Sciatic nerve (tissue), 2 donors: Measurements from ENCODE around the gene SPON2. TPM values are rescaled to one million over a fixed set of nuclear protein-coding genes. Genes with fewer than 3 reads are reported as not detected.

ENCODE experiments used
- ATAC-seq: fragments of 200-7000 bp; cut with Tn5 transposase; one replicate; pipeline ENCODE4 v1.9.1; 2020; ENCODE audit warnings: mild to moderate bottlenecking, moderate library complexity
- DNase-seq: peaks from one replicate; pipeline ENCODE4 v3.0.0-alpha.2; 2020; ENCODE audit warnings: low spot score
- intact Hi-C: fragments of 100-400 bp; cut with DNase I; formaldehyde crosslinking; loops from one replicate; pipeline ENCODE4 v1.14.2; 2022
- total RNA-seq: library from RNA; stranded (reverse); fragmentation: NEBNext Ultra II Directional; extraction: Animal tissue kit (Norgen Biotek cat#: 25700); gene quantifications from one replicate; pipeline ENCODE4 v1.2.1, GENCODE V29; 2021
- donor health status: DM: no; HTN: no; CAD: no.
- donor health status: DM: no; HTN: no; CAD: no.

The SPON2 gene
- total RNA-seq, 1 donor from 2014 or later: 35.6 TPM

DNA sequence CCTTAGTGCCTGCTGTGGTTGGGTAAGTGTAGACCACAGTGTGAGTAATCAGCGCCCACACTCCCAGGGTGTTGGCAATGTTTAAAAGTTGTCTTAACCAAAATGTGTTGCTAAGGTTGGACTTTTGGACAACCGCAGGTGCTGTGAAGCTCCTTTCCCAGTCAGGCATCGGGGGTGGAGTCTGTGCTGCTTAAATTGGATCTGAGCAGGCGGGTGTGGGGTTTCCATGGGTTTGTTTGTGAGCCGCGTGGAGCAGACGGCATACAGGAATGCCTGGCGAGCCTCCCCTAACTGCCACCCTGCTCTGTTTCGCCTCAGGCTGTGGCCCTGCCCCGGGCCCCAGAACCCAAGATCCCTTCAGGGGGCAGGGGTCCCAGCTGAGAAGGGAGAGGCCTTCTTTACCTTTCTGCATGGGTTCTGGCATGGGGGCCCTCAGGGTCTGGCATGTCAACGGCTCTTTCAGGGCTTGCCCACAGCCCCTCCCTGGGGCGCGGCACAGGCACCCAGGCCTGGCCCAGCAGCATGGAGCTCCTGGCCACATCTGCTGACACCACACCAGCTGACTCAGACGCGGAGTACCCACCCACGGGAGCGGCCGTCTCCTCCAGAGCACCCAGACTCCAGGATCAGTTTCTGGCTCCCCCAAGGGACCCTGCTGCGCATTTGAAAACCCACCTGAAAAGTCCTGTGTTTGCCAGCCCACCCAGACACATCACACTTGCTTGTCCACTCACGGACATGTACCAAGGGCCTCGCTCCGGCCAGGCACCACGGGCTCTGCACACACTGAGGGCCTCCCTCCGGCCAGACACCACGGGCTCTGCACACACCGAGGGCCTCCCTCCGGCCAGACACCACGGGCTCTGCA is 5.1 kb upstream of the SPON2 start:
- intact Hi-C loops: loop anchor here (10.0 kb wide), 1 partner anchor 47 kb away; no protein-coding TSS in a partner anchor
- ATAC-seq (no peak), DNase-seq (no peak)

GRCh38 chr4:1176398-1177273 is 4.3 kb upstream of the SPON2 start:
- ATAC-seq (no peak), DNase-seq (no peak)
- intact Hi-C loops: loop anchor here (10.0 kb wide), 1 partner anchor 48 kb away; no protein-coding TSS in a partner anchor

GRCh38 chr4:1175635-1176229 is 3.3 kb upstream of the SPON2 start:
- ATAC-seq (no peak), DNase-seq (peak; percentile 35)
- intact Hi-C loops: loop anchor here (10.0 kb wide), 1 partner anchor 49 kb away; no protein-coding TSS in a partner anchor

- ATAC-seq: no peak
- DNase-seq: peak; percentile 56
- intact Hi-C loops: loop anchor here (10.0 kb wide), 1 partner anchor 50 kb away; no protein-coding TSS in a partner anchor
Measured at GRCh38 chr4:1174941-1175634, 2.7 kb upstream of the SPON2 start.

- peak; percentile 91 for ATAC-seq
- intact Hi-C loops: loop anchor here (10.0 kb wide), 1 partner anchor 52 kb away; no protein-coding TSS in a partner anchor
- DNase-seq: no peak
Measured at GRCh38 chr4:1172971-1173757, 781 bp upstream of the SPON2 start.

GRCh38 chr4:1171311-1172227 is 814 bp downstream of the SPON2 start:
- ATAC-seq (no peak), DNase-seq (no peak)
- intact Hi-C loops: loop anchor here (10.0 kb wide), 1 partner anchor 53 kb away; no protein-coding TSS in a partner anchor

GRCh38 chr4:1170976-1171310 is 1.4 kb downstream of the SPON2 start:
- intact Hi-C loops: loop anchor here (10.0 kb wide), 1 partner anchor 54 kb away; no protein-coding TSS in a partner anchor
- DNase-seq: peak; percentile 65

GRCh38 chr4:1170156-1170975 is 2.0 kb downstream of the SPON2 start:
- no peak for ATAC-seq
- no peak for DNase-seq
- intact Hi-C loops: loop anchor here (10.0 kb wide), 1 partner anchor 54 kb away; no protein-coding TSS in a partner anchor

More at GRCh38 chr4:1170976-1171310, 1.4 kb downstream of the SPON2 start:
- no peak for ATAC-seq

DNA sequence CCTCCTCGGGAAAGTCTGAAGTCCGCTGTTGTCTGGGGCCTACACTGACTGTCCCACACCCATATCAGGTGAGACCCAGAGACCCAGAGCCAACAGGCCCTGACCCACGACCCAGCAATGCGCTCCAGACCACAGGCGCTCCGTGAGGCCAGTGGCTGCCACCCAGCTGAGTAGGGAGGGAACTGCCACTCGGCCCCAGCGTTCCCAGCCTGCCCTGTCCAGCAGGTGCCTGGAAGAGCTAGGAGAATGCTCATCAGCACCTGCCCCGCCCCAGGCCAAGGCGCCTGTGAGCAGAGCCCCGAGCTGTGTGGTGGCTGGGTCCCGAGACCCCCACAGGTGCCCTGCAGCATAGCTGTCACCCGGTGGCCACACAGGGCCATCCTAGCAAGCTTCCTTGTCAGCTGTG is 2.7 kb downstream of the SPON2 start:
- no peak for DNase-seq
- intact Hi-C loops: loop anchor here (10.0 kb wide), 1 partner anchor 55 kb away; no protein-coding TSS in a partner anchor
- ATAC-seq: no peak

DNA sequence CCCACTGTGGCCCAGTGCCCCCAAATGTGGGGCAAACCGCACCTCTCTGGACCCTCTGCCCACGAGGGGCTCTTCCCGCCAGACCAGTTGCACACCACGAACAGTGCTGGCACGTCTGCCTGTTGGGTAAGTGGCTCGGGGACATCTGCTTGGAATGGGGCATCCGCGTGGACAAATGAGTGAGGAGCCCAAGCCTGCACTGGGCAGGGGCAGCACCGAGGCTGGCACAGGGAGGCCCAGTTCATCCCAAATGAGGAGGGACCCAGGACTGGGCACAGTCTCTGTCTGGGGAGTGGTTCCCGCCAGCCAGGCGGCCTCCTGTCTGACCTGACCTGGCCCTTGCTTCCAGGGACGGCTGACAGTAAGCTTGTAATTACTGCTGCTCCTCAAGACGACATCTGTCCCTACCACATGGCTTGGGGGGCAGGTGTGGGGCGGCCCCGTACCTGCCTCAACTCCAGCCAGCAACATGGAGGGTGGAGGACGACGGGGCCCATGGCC is 3.2 kb downstream of the SPON2 start:
- ATAC-seq: no peak
- intact Hi-C loops: no loop called here
- no peak for DNase-seq

DNA sequence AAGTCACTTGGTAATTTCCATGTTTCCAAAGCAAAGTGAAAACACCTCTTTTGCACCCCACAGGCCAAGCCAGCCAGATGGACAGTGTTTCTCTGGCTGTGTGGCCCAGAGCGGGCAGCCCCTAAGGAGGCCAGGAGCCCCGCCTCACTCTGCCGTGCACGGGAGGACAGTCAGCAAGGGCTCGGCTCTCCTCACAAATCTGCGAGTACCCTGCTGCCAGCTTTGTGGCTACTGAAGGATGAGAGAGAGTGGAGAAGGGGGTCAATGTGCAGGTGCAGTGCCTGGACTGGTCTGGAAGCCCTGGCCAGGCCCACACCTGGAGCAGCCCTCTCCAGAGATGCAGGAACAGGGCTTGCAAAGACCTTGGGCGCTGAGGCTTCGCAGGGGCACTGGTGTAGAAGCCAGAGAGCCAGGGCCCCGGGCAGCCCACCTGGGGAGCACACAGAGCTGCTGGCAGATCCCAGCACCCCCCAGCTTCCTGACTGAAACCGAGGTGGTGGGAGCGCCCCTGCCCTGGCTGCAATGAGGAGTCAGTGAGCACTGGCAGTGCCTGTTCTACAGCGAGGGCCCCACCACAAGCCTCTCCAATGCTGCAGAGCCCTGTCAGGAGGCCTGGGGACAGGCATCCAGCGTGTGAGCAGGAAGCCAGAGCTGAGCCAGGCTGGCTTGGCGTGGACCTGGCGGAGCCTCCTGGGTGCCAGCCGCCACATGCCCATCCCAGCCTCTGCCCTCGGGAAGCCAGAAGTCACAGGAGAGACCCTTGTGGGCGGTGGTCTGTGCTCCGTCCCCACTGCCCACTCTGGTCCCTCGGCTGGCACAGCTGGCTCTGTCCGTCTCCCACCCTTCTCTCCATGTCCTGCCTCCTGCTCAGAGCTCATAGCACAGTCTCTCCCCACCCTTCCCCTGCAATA is 3.9 kb downstream of the SPON2 start:
- DNase-seq: no peak
- intact Hi-C loops: no loop called here
- ATAC-seq: no peak

- ATAC-seq: peak; percentile 88
- intact Hi-C loops: no loop called here
- peak; percentile 88 for DNase-seq
Measured at GRCh38 chr4:1167244-1167949, 5.0 kb downstream of the SPON2 start.

DNA sequence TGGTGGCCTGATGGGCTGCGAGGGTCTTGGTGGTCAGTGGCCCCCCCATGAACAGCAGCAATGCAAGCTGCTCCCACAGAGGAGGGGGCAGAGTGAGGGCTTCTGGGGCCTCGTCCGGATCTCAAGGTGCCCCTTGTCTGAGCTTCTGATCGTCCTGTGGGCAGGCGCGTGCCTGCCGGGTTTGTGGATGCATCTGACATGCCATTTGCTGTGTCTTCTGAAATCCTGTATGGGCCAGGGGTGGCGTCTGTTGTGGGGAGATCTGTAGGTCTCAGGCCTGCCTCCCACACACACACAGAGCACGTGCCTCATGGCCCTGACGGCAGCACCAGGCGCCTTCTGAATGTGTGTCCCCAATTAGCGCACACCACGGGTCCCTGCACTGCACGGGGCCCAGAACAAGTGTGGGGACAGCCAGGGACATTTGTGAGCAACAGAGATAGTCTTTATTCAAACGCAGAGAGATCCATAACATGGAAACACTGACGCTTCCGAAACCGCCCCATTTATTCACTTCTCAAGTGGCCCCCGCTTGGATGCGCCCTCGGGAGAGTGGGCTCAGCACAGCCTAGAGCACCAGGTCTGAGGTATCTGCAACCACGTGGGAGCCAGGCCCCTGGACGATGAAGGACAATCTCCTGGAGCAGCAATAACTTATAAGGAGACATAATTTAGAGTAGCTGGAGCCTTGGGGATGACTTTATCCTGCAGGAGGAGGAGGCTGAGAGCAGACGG is 5.7 kb downstream of the SPON2 start:
- intact Hi-C loops: no loop called here
- peak; percentile 3 for ATAC-seq

More for the DNA sequence above, 5.7 kb downstream of the SPON2 start:
- DNase-seq: no peak
